Neural crest cell (in vitro differentiated cells): ENCODE results near the gene BHLHE41. TPM values are rescaled to one million over a fixed set of nuclear protein-coding genes. Genes with fewer than 3 reads are reported as not detected.

Experiments used
- DNase-seq: peaks from one replicate; pipeline ENCODE4 v3.0.0; 2021; ENCODE audit warnings: low read depth, mixed read lengths, low spot score
- H3K27ac Mint-ChIP-seq: one replicate; pipeline ENCODE4 v1.8.0; 2021; ENCODE audit warnings: mild to moderate bottlenecking, mixed read lengths; ENCODE audit not compliant: unreplicated experiment
- H3K27me3 Mint-ChIP-seq: 2 replicates; pipeline ENCODE4 v1.8.0; 2021; ENCODE audit warnings: low read depth, mild to moderate bottlenecking, mixed read lengths
- H3K36me3 Mint-ChIP-seq: 2 replicates; pipeline ENCODE4 v1.8.0; 2021; ENCODE audit warnings: low read depth, mild to moderate bottlenecking, mixed read lengths
- H3K4me1 Mint-ChIP-seq: 2 replicates; pipeline ENCODE4 v1.8.0; 2021; ENCODE audit warnings: mixed read lengths
- H3K4me3 Mint-ChIP-seq: one replicate; pipeline ENCODE4 v1.8.0; 2021; ENCODE audit warnings: mild to moderate bottlenecking, mixed read lengths
- H3K9me3 Mint-ChIP-seq: 2 replicates; pipeline ENCODE4 v1.8.0; 2021; ENCODE audit warnings: mixed read lengths
- total RNA-seq: library from RNA; stranded (reverse); gene quantifications from 2 replicates; pipeline ENCODE4 v1.2.1, GENCODE V29; 2021
- TF ChIP-seq, protein P1 (sequence below): fragments of 200-600 bp; sonication (generic); conservative IDR thresholded peaks from 2 replicates; pipeline ENCODE4 v1.5.0; 2021; ENCODE audit warnings: antibody characterized with exemption, mild to moderate bottlenecking

Gene BHLHE41
- total RNA-seq, 1 donor from 2014 or later = 0.65 TPM

DNA sequence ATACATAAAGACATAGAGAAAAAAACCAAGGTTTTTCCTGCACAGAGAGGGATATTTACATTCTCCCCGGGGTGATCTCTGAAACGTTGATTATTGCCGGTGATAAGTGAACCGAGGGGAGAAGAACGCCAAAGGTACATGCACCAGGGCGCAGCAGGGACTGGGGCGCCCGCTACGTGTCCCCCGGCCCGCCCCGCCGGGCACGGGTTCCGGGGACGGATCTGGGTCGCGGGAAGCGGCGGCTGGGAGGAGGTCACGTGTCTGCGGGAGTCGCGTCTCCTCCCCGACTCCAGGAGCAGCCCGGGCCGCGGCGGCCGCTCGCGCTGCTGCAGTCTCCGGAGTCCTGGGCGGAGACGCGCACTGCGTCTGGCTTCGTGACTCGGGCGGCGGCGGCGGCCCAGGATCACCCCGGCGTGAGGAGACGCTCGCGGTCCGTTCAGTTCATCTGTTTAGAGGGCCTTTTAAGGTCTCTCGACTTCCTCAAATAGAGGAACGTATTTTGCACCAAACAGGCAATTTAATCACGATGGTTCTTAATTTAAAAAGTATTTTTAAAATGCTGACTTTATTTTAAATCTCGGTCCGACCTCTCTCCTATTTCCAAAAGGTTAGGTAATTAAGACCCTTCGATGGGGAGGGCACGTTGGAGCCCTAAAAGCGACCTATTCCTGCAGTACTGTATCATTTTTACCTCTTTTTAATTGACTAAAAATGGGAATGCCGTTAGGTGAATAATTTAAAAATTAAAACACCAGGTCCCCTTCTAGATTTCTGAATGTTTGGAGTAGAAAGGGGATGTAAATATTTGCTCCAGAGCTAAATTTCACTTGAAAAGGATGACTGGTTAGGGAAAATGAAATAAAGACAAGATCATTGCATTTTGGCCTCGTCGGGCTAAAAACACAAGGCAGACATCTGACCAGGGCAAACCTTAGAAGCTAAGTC, 1.8 kb upstream of the BHLHE41 start:
- Mint-ChIP-seq H3K27ac (no peak overlapping the region), H3K4me3 (peak overlapping the region; percentile 91), H3K27me3 (peaks cover 96% of the 10 kb centered on the region), H3K9me3 (no peaks in the 10 kb centered on the region), H3K36me3 (no peaks in the 10 kb centered on the region), H3K4me1 (peaks cover 32% of the 10 kb centered on the region)
- TF ChIP-seq, protein P1, sequence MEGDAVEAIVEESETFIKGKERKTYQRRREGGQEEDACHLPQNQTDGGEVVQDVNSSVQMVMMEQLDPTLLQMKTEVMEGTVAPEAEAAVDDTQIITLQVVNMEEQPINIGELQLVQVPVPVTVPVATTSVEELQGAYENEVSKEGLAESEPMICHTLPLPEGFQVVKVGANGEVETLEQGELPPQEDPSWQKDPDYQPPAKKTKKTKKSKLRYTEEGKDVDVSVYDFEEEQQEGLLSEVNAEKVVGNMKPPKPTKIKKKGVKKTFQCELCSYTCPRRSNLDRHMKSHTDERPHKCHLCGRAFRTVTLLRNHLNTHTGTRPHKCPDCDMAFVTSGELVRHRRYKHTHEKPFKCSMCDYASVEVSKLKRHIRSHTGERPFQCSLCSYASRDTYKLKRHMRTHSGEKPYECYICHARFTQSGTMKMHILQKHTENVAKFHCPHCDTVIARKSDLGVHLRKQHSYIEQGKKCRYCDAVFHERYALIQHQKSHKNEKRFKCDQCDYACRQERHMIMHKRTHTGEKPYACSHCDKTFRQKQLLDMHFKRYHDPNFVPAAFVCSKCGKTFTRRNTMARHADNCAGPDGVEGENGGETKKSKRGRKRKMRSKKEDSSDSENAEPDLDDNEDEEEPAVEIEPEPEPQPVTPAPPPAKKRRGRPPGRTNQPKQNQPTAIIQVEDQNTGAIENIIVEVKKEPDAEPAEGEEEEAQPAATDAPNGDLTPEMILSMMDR = no peak
- DNase-seq = peak; percentile 66

GRCh38 chr12:26125400-26126339, 833 bp upstream of the BHLHE41 start:
- peaks cover 96% of the 10 kb centered on the region for H3K27me3 Mint-ChIP-seq
- H3K36me3 Mint-ChIP-seq = no peaks in the 10 kb centered on the region
- DNase-seq = peak; percentile 43
- TF ChIP-seq, protein P1 = no peak
- peaks cover 35% of the 10 kb centered on the region for H3K4me1 Mint-ChIP-seq
- H3K9me3 Mint-ChIP-seq = no peaks in the 10 kb centered on the region
- no peak overlapping the region for H3K27ac Mint-ChIP-seq
- H3K4me3 Mint-ChIP-seq = peak overlapping the region; percentile 91

- TF ChIP-seq, protein P1 = no peak
- DNase-seq = no peak
- Mint-ChIP-seq H3K4me1 (peaks cover 35% of the 10 kb centered on the region), H3K9me3 (no peaks in the 10 kb centered on the region), H3K27ac (no peak overlapping the region), H3K36me3 (no peaks in the 10 kb centered on the region), H3K27me3 (peaks cover 88% of the 10 kb centered on the region), H3K4me3 (peak overlapping the region; percentile 92)
These were observed 1.3 kb downstream of the BHLHE41 start for GRCh38 chr12:26123482-26123980.

DNA sequence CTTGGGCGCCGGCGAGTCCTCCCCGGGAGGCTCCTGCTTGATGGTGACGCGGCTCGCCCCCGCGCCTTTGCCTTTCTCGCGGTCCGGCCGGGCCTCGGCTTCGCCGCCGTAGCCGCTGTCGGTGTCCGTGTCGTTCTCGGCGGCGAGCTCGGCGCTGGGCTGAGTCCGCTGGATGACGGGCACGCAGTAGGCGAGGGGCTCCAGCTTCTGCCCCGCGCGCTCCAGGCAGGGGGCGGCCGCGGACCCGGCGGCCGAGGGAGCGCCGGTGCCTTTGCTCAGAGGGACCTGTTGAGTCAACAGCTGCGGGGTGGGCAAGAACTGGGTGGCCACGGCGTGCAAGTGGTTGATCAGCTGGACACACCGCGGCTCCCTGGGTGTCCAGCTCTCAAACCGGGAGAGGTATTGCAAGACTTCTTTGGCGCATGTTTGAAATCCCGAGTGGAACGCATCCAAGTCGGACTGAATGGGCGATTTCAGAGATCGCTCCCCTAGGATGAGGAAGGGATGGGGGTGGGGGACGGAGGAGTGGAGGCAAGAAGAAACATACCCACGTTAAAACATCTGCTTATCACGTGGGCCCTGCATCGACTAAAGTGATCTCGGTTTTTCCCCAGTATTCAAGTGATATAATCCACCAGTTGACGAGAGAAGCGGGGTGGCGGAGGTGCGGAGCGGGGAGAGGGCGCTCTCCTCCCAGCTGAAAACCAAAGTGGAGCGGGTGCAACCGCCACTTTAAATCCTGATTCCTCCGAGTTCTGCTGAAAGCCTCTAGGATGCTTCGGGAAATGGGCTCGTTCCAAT, 2.0 kb downstream of the BHLHE41 start:
- Mint-ChIP-seq H3K27ac (no peak overlapping the region), H3K36me3 (no peaks in the 10 kb centered on the region), H3K4me1 (peaks cover 35% of the 10 kb centered on the region), H3K9me3 (no peaks in the 10 kb centered on the region), H3K27me3 (peaks cover 87% of the 10 kb centered on the region), H3K4me3 (peak overlapping the region; percentile 92)
- TF ChIP-seq, protein P1 = no peak
- peak; percentile 43 for DNase-seq
